A549 (cell line): ENCODE data around the gene RPL27A. TPM values are rescaled to one million over a fixed set of nuclear protein-coding genes. Genes with fewer than 3 reads are reported as not detected.
A peak's percentile ranks its signal among the peaks of the same experiment; 100 is the strongest.

ENCODE experiments used
- ATAC-seq, 2 experiments: fragments of 200-7000 bp in 1 of 2; fragments of >200 bp in 1 of 2; cut with Nextera tagmentation in 1 of 2; cut with Tn5 transposase in 1 of 2; 3 replicates each; pipeline versions ENCODE4 v1.8.0 to v1.9.1; 2018 to 2020; ENCODE audit warnings: mild to moderate bottlenecking in 1 of 2, moderate library complexity in 1 of 2
- CTCF ChIA-PET: fragments of 300-600 bp; sonication (Branson Sonifier 250); formaldehyde crosslinking; extraction: SDS; loops from one replicate; lab custom pipeline; 2021; ENCODE audit warnings: antibody characterized with exemption, inconsistent platforms; lab: Yijun Ruan, JAX
- POLR2A ChIA-PET: fragments of 350-600 bp; formaldehyde crosslinking; extraction: SDS; loops from one replicate; lab custom pipeline; 2021; ENCODE audit warnings: antibody characterized with exemption, inconsistent platforms; lab: Yijun Ruan, JAX
- DNase-seq, 2 experiments: peaks; one replicate each; pipeline versions ENCODE4 v3.0.0 to v3.0.0-alpha.2; 2011 to 2016; ENCODE audit warnings: low read depth in 1 of 2, low spot score in 1 of 2
- FAIRE-seq: peaks from 2 replicates; lab custom pipeline; 2011; peaks lifted over from hg19 to GRCh38; lab: Jason Lieb, UNC
- H3K27ac ChIP-seq, 2 experiments: fragments of >200 bp; sonication (Bioruptor Twin); formaldehyde crosslinking; 3 replicates each; pipeline ENCODE4 v1.5.1; 2016 to 2017
- H3K4me1 ChIP-seq: fragments of >200 bp; sonication (Bioruptor Twin); formaldehyde crosslinking; 3 replicates; pipeline ENCODE4 v1.6.1; 2016
- H3K4me2 ChIP-seq: fragments of >200 bp; sonication (Bioruptor Twin); formaldehyde crosslinking; 3 replicates; pipeline ENCODE4 v1.6.1; 2016
- H3K4me3 ChIP-seq: fragments of >200 bp; sonication (Bioruptor Twin); formaldehyde crosslinking; 3 replicates; pipeline ENCODE4 v1.5.1; 2016
- H3K9me3 ChIP-seq: fragments of >200 bp; sonication (Bioruptor Twin); formaldehyde crosslinking; 3 replicates; pipeline ENCODE4 v1.6.1; 2016
- ATOH8 ChIP-seq: fragments of 250-450 bp; sonication (Bioruptor Pico); IDR thresholded peaks from 2 replicates; pipeline ENCODE4 v1.5.0; 2020; ENCODE audit warnings: low read depth, mild to moderate bottlenecking, moderate library complexity
- BCL3 ChIP-seq: fragments of >200 bp; sonication (Bioruptor Twin); formaldehyde crosslinking; IDR thresholded peaks from 3 replicates; pipeline ENCODE4 v1.6.1; 2016
- BHLHE40 ChIP-seq: IDR thresholded peaks from 2 replicates; pipeline ENCODE4 v1.6.1; 2012; ENCODE audit warnings: low read depth, low read length, inconsistent platforms
- CBX8 ChIP-seq: fragments of 200-600 bp; sonication (generic); IDR thresholded peaks from 2 replicates; pipeline ENCODE4 v1.6.1; 2016
- CHD2 ChIP-seq: fragments of 150-350 bp; IDR thresholded peaks from 2 replicates; pipeline ENCODE4 v1.6.1; 2014; ENCODE audit warnings: low read length; ENCODE audit not compliant: partially characterized antibody
- E2F6 ChIP-seq: IDR thresholded peaks from 2 replicates; pipeline ENCODE4 v1.6.1; 2012; ENCODE audit warnings: low read depth, borderline replicate concordance
- EHMT2 ChIP-seq: fragments of 200-600 bp; sonication (generic); IDR thresholded peaks from 2 replicates; pipeline ENCODE4 v1.6.1; 2016; ENCODE audit warnings: antibody characterized with exemption, low read depth, mild to moderate bottlenecking, moderate library complexity
- FOSB ChIP-seq: fragments of 250-450 bp; sonication (Bioruptor Pico); IDR thresholded peaks from 2 replicates; pipeline ENCODE4 v1.5.0; 2020; ENCODE audit warnings: mild to moderate bottlenecking, moderate library complexity
- HES2 ChIP-seq: fragments of >200 bp; sonication (Bioruptor Twin); formaldehyde crosslinking; IDR thresholded peaks from 2 replicates; pipeline ENCODE4 v1.6.1; 2016
- HEYL ChIP-seq: fragments of 250-450 bp; sonication (Bioruptor Pico); IDR thresholded peaks from 2 replicates; pipeline ENCODE4 v1.8.0; 2021; ENCODE audit warnings: mild to moderate bottlenecking, moderate library complexity
- JUNB ChIP-seq: fragments of >200 bp; sonication (Bioruptor Twin); formaldehyde crosslinking; IDR thresholded peaks from 2 replicates; pipeline ENCODE4 v1.6.1; 2016
- MAX ChIP-seq: IDR thresholded peaks from 2 replicates; pipeline ENCODE4 v1.6.1; 2012
- NR3C1 ChIP-seq: fragments of >200 bp; sonication (Bioruptor Twin); formaldehyde crosslinking; IDR thresholded peaks from 3 replicates; pipeline ENCODE4 v1.6.1; 2017
- RAD21 ChIP-seq, 2 experiments: fragments of >200 bp in 1 of 2; sonication (Bioruptor Twin) in 1 of 2; formaldehyde crosslinking in 1 of 2; IDR thresholded peaks in 1 of 2; conservative IDR thresholded peaks in 1 of 2; 2 replicates in 1 of 2; 3 replicates in 1 of 2; pipeline ENCODE4 v1.6.1; 2012 to 2018; ENCODE audit warnings: inconsistent platforms in 1 of 2
- REST ChIP-seq: fragments of 200-600 bp; sonication (generic); IDR thresholded peaks from 2 replicates; pipeline ENCODE4 v1.6.1; 2016; ENCODE audit warnings: antibody characterized with exemption, mild to moderate bottlenecking, moderate library complexity
- RNF2 ChIP-seq: fragments of 200-600 bp; sonication (generic); IDR thresholded peaks from 2 replicates; pipeline ENCODE4 v1.6.1; 2016; ENCODE audit warnings: low read depth, mild to moderate bottlenecking, antibody characterized with exemption, moderate library complexity, borderline replicate concordance
- TFCP2L1 ChIP-seq: fragments of 250-450 bp; sonication (Bioruptor Pico); IDR thresholded peaks from 2 replicates; pipeline ENCODE4 v1.5.0; 2021; ENCODE audit warnings: mild to moderate bottlenecking
- TP53 ChIP-seq: fragments of 250-450 bp; sonication (Bioruptor Pico); IDR thresholded peaks from 2 replicates; pipeline ENCODE4 v1.5.0; 2021; ENCODE audit warnings: mild to moderate bottlenecking, moderate library complexity
- USF2 ChIP-seq: fragments of 450-650 bp; IDR thresholded peaks from 2 replicates; pipeline ENCODE4 v1.6.1; 2014; ENCODE audit warnings: antibody characterized with exemption
- ZFP36 ChIP-seq: fragments of 450-650 bp; IDR thresholded peaks from 2 replicates; pipeline ENCODE4 v1.6.1; 2014; ENCODE audit warnings: borderline replicate concordance; ENCODE audit not compliant: partially characterized antibody
- WGBS: methylation state at CpG from one replicate; pipeline ENCODE4 v1.1.6; 2017; ENCODE audit errors: missing lambda C conversion rate; 5-methylcytosine and 5-hydroxymethylcytosine counted together
- polyA plus RNA-seq, 4 experiments: library from polyadenylated mRNA; depleted of rRNA in 3 of 4; stranded (reverse); fragments of >200 nt; fragmentation: RNase III in 1 of 4; extraction: RNeasy Plus Mini Kit Qiagen cat#74134 plus additional on column Dnase treatment in 1 of 4; gene quantifications; 2 replicates in 3 of 4; 3 replicates in 1 of 4; pipeline ENCODE4 v1.2.3, GENCODE V29; 2011 to 2017

Gene RPL27A
- polyA plus RNA-seq, 2 of the 4 experiments (the other 2 are of a cell fraction), result 804 to 3,631 TPM

- no peaks in the 10 kb centered on the region for H3K9me3 ChIP-seq
- H3K4me1 ChIP-seq, result peaks cover 57% of the 10 kb centered on the region
- POLR2A ChIA-PET, result interaction anchor here (0.6 kb wide), 1 partner anchor 151 kb away, joined by 3 read pairs; no protein-coding TSS in a partner anchor
- no peak for ATAC-seq
- CTCF ChIA-PET, result interaction anchor here (0.7 to 2.6 kb wide), 6 partner anchors 13 to 594 kb away, joined by 3 to 10 read pairs (median 6); partner anchors contain the start of gene TMEM41B
- H3K27ac ChIP-seq, result peak overlapping the region; percentile 80 to 92
- no peak overlapping the region for H3K4me3 ChIP-seq
- FAIRE-seq, result no peak
- 90% methylated on average over 3 of the region's 3 CpGs for WGBS
- H3K4me2 ChIP-seq, result peak overlapping the region; percentile 80; the same call in 2 of the 3 replicates
- DNase-seq, result no peak
- no peak for TF ChIP-seq ATOH8 (CRISPR knock-in tag)
Observed at GRCh38 chr11:8720352-8720751, 37.8 kb downstream of the RPL27A start.

- Histone ChIP-seq H3K4me2 (no peak overlapping the region; the same call in 2 of the 3 replicates), H3K4me3 (no peak overlapping the region), H3K4me1 (peaks cover 57% of the 10 kb centered on the region), H3K9me3 (no peaks in the 10 kb centered on the region), H3K27ac (peak overlapping the region; percentile 80 to 92)
- 92% methylated on average over 4 of the region's 5 CpGs for WGBS
- CTCF ChIA-PET, result interaction anchor here (1.0 to 2.6 kb wide), 3 partner anchors 13 to 93 kb away, joined by 3 to 10 read pairs (median 6); no protein-coding TSS in a partner anchor
- TF ChIP-seq TP53 (CRISPR knock-in tag) (no peak), BCL3 (no peak), CHD2 (no peak), BHLHE40 (no peak), CBX8 (no peak), USF2 (no peak), E2F6 (no peak), TFCP2L1 (CRISPR knock-in tag) (no peak), NR3C1 (no peak), ZFP36 (no peak)
- POLR2A ChIA-PET, result interaction anchor here (0.6 kb wide), 1 partner anchor 150 kb away, joined by 3 read pairs; no protein-coding TSS in a partner anchor
- FAIRE-seq, result no peak
- DNase-seq, result no peak
- ATAC-seq, result no peak
Observed at GRCh38 chr11:8720868-8721608, 38.4 kb downstream of the RPL27A start.

GRCh38 chr11:8721609-8722500, 39.3 kb downstream of the RPL27A start:
- ATAC-seq (no peak), DNase-seq (peak in 1 of 2 experiments; percentile 43), FAIRE-seq (no peak)
- no peak overlapping the region; the same call in 2 of the 3 replicates for H3K4me2 ChIP-seq
- H3K4me3 ChIP-seq, result no peak overlapping the region
- peaks cover 54% of the 10 kb centered on the region for H3K4me1 ChIP-seq
- 88% methylated on average over 13 of the region's 13 CpGs for WGBS
- POLR2A ChIA-PET, result interaction anchor here (0.6 kb wide), 1 partner anchor 148 kb away, joined by 3 read pairs; no protein-coding TSS in a partner anchor
- CTCF ChIA-PET, result interaction anchor here (1.0 to 2.6 kb wide), 3 partner anchors 13 to 238 kb away, joined by 3 to 10 read pairs (median 3); no protein-coding TSS in a partner anchor
- H3K9me3 ChIP-seq, result no peaks in the 10 kb centered on the region
- H3K27ac ChIP-seq, result peak overlapping the region in 1 of 2 experiments; percentile 92; a peak in 3 of 6 replicates
- TF ChIP-seq HEYL (CRISPR knock-in tag) (no peak), JUNB (no peak), MAX (no peak), EHMT2 (no peak), FOSB (no peak), RNF2 (no peak), ZFP36 (no peak), HES2 (no peak), CBX8 (no peak), REST (no peak), RAD21 (conservative IDR thresholded peaks at IDR 0.05 in 1 of 2, IDR thresholded peaks at IDR 0.05 in 1 of 2) (no peak)
